Measurements from ENCODE around the gene PPP1R13B.
A peak's percentile ranks its signal among the peaks of the same experiment; 100 is the strongest.

Gene PPP1R13B

GRCh38 chr14:103868242-103868897, 21.0 kb upstream of the PPP1R13B start:
- no peak for TF ChIP-seq CTCF (conservative IDR thresholded peaks at IDR 0.05; ENCODE audit: low read depth)
- peak; percentile 96 for DNase-seq (ENCODE audit: low spot score)
- ChIA-PET CTCF (interaction anchor here (0.5 to 1.0 kb wide), 2 partner anchors 12 to 475 kb away, joined by 4 to 5 read pairs; no protein-coding TSS in a partner anchor), POLR2A (ENCODE audit: low non-redundant PET) (no interaction called here)
- peak overlapping the region; percentile 95 for H3K27ac ChIP-seq

DNA sequence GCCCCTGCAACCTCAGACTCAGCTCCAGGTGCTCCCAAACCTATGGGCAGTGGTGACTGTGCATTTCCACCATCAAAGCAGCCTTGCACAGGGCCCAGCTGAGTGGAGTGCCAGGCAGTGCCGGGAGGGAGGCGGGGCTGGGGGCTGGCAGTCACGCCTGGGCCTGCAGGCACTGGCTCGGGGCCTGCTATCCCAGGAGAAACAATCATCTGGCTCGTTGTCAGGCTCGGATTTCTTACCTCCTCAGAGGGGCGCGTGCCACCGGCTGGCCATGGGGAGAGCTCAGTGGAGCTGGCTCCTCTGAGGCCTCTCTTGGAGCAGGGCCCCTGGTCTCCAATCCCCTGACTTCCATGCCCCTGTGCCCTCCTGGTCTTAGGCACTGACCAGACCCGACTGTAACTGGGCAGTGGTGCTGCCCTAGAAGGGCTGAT, 20.2 kb upstream of the PPP1R13B start:
- peak; percentile 88 for DNase-seq (ENCODE audit: low spot score)
- POLR2A ChIA-PET (ENCODE audit: low non-redundant PET) = no interaction called here
- peak overlapping the region; percentile 95 for H3K27ac ChIP-seq
- no peak for TF ChIP-seq CTCF (conservative IDR thresholded peaks at IDR 0.05; ENCODE audit: low read depth)
- CTCF ChIA-PET = interaction anchor here (0.9 to 1.6 kb wide), 3 partner anchors 12 to 59 kb away, joined by 4 read pairs; no protein-coding TSS in a partner anchor

- POLR2A ChIA-PET (ENCODE audit: low non-redundant PET) = no interaction called here
- CTCF ChIA-PET = interaction anchor here (0.9 to 1.6 kb wide), 2 partner anchors 12 to 59 kb away, joined by 4 read pairs; no protein-coding TSS in a partner anchor
- H3K27ac ChIP-seq = peak overlapping the region; percentile 95
- DNase-seq (ENCODE audit: low spot score) = no peak
- no peak for TF ChIP-seq CTCF (conservative IDR thresholded peaks at IDR 0.05; ENCODE audit: low read depth)
These were observed 19.6 kb upstream of the PPP1R13B start for GRCh38 chr14:103867020-103867419.

DNA sequence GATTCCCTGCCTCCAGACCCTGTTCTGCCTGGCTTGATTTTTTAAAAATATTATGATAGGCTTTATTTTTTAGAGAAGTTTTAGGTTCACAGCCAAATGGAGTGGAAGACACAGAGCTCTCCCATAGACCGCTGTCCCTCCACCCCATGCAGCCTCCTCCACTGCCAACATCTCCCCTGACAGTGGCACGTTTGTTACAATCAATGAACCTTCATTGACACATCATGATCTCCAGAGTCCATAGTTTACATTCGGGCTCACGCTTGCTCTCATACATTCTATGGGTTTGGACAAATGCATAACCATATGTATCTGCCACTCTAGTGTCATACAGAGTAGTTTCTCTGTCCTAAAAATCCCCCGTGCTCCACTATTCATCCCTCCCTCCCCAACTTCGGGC, 15.9 kb upstream of the PPP1R13B start:
- TF ChIP-seq CTCF (conservative IDR thresholded peaks at IDR 0.05; ENCODE audit: low read depth) = no peak
- ChIA-PET CTCF (no interaction called here), POLR2A (ENCODE audit: low non-redundant PET) (no interaction called here)
- H3K27ac ChIP-seq = no peak overlapping the region
- no peak for DNase-seq (ENCODE audit: low spot score)

GRCh38 chr14:103862393-103862782, 15.0 kb upstream of the PPP1R13B start:
- CTCF ChIA-PET = interaction anchor here (0.9 kb wide), 1 partner anchor 53 kb away, joined by 6 read pairs; no protein-coding TSS in a partner anchor
- POLR2A ChIA-PET (ENCODE audit: low non-redundant PET) = no interaction called here
- no peak overlapping the region for H3K27ac ChIP-seq
- TF ChIP-seq CTCF (conservative IDR thresholded peaks at IDR 0.05; ENCODE audit: low read depth) = no peak
- DNase-seq (ENCODE audit: low spot score) = no peak

DNA sequence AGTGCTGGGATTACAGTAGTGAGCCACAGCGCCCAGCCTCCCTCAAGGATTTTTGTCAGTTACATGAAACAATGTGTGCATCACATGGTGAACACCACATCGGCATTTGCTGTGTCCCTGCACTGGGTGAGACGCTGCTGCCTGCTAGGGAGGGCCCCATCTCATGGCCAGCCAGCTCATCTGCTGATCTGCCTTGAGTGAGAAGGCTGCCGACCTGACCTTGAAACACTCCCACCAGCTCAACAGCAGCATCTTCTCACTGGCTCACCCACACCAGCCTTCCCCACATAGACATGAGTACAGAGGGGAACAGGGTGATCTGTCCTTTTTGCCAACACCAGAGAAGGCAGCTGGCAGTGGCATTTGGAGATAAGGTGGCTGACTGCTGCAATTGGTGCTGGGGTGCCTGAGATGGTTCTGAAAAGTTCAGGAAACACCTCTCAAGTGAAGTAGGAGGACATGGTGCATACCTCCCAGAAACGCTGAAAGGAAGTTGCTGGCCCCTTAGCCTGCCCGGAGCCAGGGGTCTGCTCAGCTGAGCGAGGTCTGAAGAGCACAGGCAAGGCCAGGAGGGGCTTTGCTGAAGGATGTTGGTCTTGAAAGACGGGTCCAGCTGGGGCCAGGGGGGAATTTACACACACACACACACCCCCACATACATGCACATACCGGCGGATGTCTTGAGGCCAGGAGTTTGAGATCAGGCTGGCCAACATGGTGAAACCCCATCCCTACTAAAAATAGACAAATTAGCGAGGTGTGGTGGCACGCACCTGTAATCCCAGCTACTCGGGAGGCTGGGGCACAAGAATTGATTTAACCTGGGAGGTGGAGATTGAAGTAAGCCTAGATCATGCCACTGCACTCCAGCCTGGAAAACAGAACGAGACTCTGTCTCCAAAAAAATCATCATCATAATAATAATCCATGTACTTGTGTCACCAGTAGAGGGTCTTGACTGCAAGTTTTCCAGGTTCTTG, 14.3 kb upstream of the PPP1R13B start:
- ChIA-PET CTCF (interaction anchor here (0.9 kb wide), 1 partner anchor 53 kb away, joined by 6 read pairs; no protein-coding TSS in a partner anchor), POLR2A (ENCODE audit: low non-redundant PET) (interaction anchor here (0.6 kb wide), 1 partner anchor 81 kb away, joined by 4 read pairs; no protein-coding TSS in a partner anchor)
- no peak for TF ChIP-seq CTCF (conservative IDR thresholded peaks at IDR 0.05; ENCODE audit: low read depth)
- H3K27ac ChIP-seq = no peak overlapping the region
- no peak for DNase-seq (ENCODE audit: low spot score)
